Activated naive CD4-positive, alpha-beta T cell treated with anti-CD3 and anti-CD28 coated beads, Interleukin-2, amount 10 ng/mL, durations not matched to agents 7 days and 5 days (primary cell): Measurements from ENCODE around the gene IFRD2.
"Not testable (repeated sequence)": the region's sequence is repeated elsewhere in the genome, so short reads cannot be mapped to it uniquely, and the experiment has no call there.

Experiments
- CTCF ChIA-PET: fragments of 350-600 bp; sonication (Branson Sonifier 250); formaldehyde crosslinking; loops from one replicate; lab custom pipeline; 2021; ENCODE audit warnings: antibody characterized with exemption; lab: Charles Lee
- DNase-seq: peaks from one replicate; pipeline ENCODE4 v3.0.0-alpha.2; 2020
- H3K27ac Mint-ChIP-seq: one replicate; pipeline ENCODE4 v1.8.0; 2021; ENCODE audit warnings: mild to moderate bottlenecking, moderate library complexity, mixed read lengths
- H3K27me3 Mint-ChIP-seq: one replicate; pipeline ENCODE4 v1.8.0; 2021; ENCODE audit warnings: mild to moderate bottlenecking, mixed read lengths
- H3K36me3 Mint-ChIP-seq: one replicate; pipeline ENCODE4 v1.8.0; 2021; ENCODE audit warnings: mixed read lengths
- H3K4me1 Mint-ChIP-seq: one replicate; pipeline ENCODE4 v1.8.0; 2021; ENCODE audit warnings: mixed read lengths
- H3K4me3 Mint-ChIP-seq: one replicate; pipeline ENCODE4 v1.8.0; 2021; ENCODE audit warnings: mild to moderate bottlenecking, moderate library complexity, mixed read lengths
- H3K9me3 Mint-ChIP-seq: one replicate; pipeline ENCODE4 v1.8.0; 2021; ENCODE audit warnings: mixed read lengths

Gene IFRD2

GRCh38 chr3:50246517-50246954 lies 45.7 kb downstream of the IFRD2 start:
- DNase-seq = peak; percentile 90
- H3K4me1 Mint-ChIP-seq = peaks cover 79% of the 10 kb centered on the region
- H3K27me3 Mint-ChIP-seq = no peaks in the 10 kb centered on the region
- H3K27ac Mint-ChIP-seq = peak overlapping the region; percentile 93
- CTCF ChIA-PET = interaction anchor here (0.7 to 5.1 kb wide), 21 partner anchors 9 to 124 kb away, joined by 3 to 112 read pairs (median 6); partner anchors contain the start of genes GNAI2, LSMEM2 and SEMA3B
- H3K36me3 Mint-ChIP-seq = peaks cover 29% of the 10 kb centered on the region
- H3K4me3 Mint-ChIP-seq = peak overlapping the region; percentile 73
- H3K9me3 Mint-ChIP-seq = no peaks in the 10 kb centered on the region

- peaks cover 28% of the 10 kb centered on the region for H3K36me3 Mint-ChIP-seq
- peak; percentile 95 for DNase-seq
- peak overlapping the region; percentile 73 for H3K4me3 Mint-ChIP-seq
- peak overlapping the region; percentile 93 for H3K27ac Mint-ChIP-seq
- H3K4me1 Mint-ChIP-seq = peaks cover 81% of the 10 kb centered on the region
- H3K27me3 Mint-ChIP-seq = no peaks in the 10 kb centered on the region
- no peaks in the 10 kb centered on the region for H3K9me3 Mint-ChIP-seq
- CTCF ChIA-PET = interaction anchor here (0.7 to 5.1 kb wide), 21 partner anchors 10 to 124 kb away, joined by 3 to 112 read pairs (median 6); partner anchors contain the start of genes GNAI2, LSMEM2 and SEMA3B
Observed at GRCh38 chr3:50245831-50246516, 46.3 kb downstream of the IFRD2 start.

GRCh38 chr3:50245251-50245745 lies 46.9 kb downstream of the IFRD2 start:
- CTCF ChIA-PET = interaction anchor here (2.7 to 4.4 kb wide), 4 partner anchors 9 to 53 kb away, joined by 9 to 50 read pairs (median 18); partner anchors contain the start of gene GNAI2
- Mint-ChIP-seq H3K9me3 (no peaks in the 10 kb centered on the region), H3K27ac (peak overlapping the region; percentile 93), H3K4me3 (peak overlapping the region; percentile 73), H3K4me1 (peaks cover 85% of the 10 kb centered on the region), H3K36me3 (peaks cover 26% of the 10 kb centered on the region), H3K27me3 (no peaks in the 10 kb centered on the region)
- DNase-seq = no peak

GRCh38 chr3:50244813-50245212 lies 47.4 kb downstream of the IFRD2 start:
- peak overlapping the region; percentile 73 for H3K4me3 Mint-ChIP-seq
- peaks cover 86% of the 10 kb centered on the region for H3K4me1 Mint-ChIP-seq
- H3K36me3 Mint-ChIP-seq = peaks cover 27% of the 10 kb centered on the region

GRCh38 chr3:50243543-50243895 lies 48.7 kb downstream of the IFRD2 start:
- peaks cover 91% of the 10 kb centered on the region for H3K4me1 Mint-ChIP-seq
- H3K27ac Mint-ChIP-seq = peak overlapping the region; percentile 85
- CTCF ChIA-PET = interaction anchor here (0.7 to 4.4 kb wide), 6 partner anchors 10 to 49 kb away, joined by 3 to 24 read pairs (median 6); no protein-coding TSS in a partner anchor
- H3K4me3 Mint-ChIP-seq = no peak overlapping the region
- H3K36me3 Mint-ChIP-seq = peaks cover 38% of the 10 kb centered on the region
- DNase-seq = no peak
- H3K27me3 Mint-ChIP-seq = no peaks in the 10 kb centered on the region
- no peaks in the 10 kb centered on the region for H3K9me3 Mint-ChIP-seq

More at GRCh38 chr3:50244813-50245212, 47.4 kb downstream of the IFRD2 start:
- not testable (repeated sequence) for H3K27me3 Mint-ChIP-seq, DNase-seq, H3K9me3 Mint-ChIP-seq
- CTCF ChIA-PET = interaction anchor here (2.7 to 4.4 kb wide), 4 partner anchors 9 to 53 kb away, joined by 9 to 50 read pairs (median 18); partner anchors contain the start of gene GNAI2
- peak overlapping the region; percentile 93 for H3K27ac Mint-ChIP-seq

DNA sequence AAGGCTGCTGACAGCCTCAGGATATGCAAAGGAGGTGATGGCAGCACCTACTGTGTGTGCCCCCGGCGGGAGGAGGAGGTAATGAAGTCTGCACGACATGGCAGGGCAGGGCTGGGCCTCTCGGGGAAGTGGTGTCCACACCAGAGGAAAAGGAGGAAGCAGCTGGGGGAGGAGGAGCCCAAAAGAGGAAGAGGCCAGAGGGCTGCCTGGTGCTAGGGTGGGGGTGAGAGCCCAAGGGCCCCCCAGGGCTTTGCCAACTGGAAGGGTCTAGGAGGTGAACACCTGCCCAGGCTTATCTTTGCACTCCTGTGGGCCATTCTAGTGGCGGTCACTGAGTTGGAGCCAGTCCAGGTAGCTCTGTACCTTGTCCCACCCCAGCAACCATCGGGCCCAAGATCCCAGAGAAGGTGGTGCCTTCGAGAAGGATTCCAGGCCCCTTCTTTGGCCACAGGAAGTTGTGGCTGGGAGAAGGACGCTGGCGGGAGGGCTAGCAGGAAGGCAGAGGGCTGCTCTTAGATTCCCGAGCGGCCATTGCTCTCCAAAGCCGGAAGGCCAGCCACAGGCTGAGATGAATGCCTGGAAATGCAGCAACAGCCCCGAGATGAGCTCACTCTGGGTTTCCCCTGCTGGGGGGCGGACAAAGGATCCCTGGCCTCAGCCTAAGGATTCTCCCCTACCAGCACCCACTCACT lies 49.2 kb downstream of the IFRD2 start:
- no peaks in the 10 kb centered on the region for H3K9me3 Mint-ChIP-seq
- H3K27me3 Mint-ChIP-seq = no peaks in the 10 kb centered on the region
- CTCF ChIA-PET = interaction anchor here (0.7 to 4.4 kb wide), 6 partner anchors 9 to 48 kb away, joined by 3 to 24 read pairs (median 6); no protein-coding TSS in a partner anchor
- H3K27ac Mint-ChIP-seq = peak overlapping the region; percentile 90
- peaks cover 39% of the 10 kb centered on the region for H3K36me3 Mint-ChIP-seq
- peak overlapping the region; percentile 62 for H3K4me3 Mint-ChIP-seq
- H3K4me1 Mint-ChIP-seq = peaks cover 93% of the 10 kb centered on the region
- peak; percentile 47 for DNase-seq

DNA sequence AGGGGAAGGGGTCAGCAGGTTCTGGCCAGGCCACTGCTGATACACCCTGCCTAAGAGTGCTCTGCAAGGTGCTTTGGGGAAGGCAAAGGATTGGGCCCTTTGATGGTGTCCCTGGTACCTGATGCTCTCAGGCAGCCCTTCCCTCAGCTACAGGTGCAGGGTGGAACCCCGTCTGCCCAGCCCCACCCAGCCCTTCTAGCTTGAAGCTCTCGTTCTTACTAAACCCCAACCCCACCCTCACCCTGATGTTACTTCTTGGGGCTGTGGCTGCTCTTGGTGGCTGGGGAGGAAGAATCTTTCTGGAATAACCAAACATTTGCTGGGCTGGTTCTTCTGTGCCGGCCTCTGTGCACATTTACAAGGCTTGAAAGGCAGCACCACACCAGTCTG lies 49.9 kb downstream of the IFRD2 start:
- peak overlapping the region; percentile 90 for H3K27ac Mint-ChIP-seq
- peaks cover 45% of the 10 kb centered on the region for H3K36me3 Mint-ChIP-seq
- peaks cover 92% of the 10 kb centered on the region for H3K4me1 Mint-ChIP-seq
- CTCF ChIA-PET = interaction anchor here (1.2 to 4.4 kb wide), 3 partner anchors 14 to 17 kb away, joined by 3 to 24 read pairs (median 5); no protein-coding TSS in a partner anchor
- H3K4me3 Mint-ChIP-seq = peak overlapping the region; percentile 62
- H3K9me3 Mint-ChIP-seq = no peaks in the 10 kb centered on the region
- H3K27me3 Mint-ChIP-seq = no peaks in the 10 kb centered on the region
- DNase-seq = peak; percentile 47

DNA sequence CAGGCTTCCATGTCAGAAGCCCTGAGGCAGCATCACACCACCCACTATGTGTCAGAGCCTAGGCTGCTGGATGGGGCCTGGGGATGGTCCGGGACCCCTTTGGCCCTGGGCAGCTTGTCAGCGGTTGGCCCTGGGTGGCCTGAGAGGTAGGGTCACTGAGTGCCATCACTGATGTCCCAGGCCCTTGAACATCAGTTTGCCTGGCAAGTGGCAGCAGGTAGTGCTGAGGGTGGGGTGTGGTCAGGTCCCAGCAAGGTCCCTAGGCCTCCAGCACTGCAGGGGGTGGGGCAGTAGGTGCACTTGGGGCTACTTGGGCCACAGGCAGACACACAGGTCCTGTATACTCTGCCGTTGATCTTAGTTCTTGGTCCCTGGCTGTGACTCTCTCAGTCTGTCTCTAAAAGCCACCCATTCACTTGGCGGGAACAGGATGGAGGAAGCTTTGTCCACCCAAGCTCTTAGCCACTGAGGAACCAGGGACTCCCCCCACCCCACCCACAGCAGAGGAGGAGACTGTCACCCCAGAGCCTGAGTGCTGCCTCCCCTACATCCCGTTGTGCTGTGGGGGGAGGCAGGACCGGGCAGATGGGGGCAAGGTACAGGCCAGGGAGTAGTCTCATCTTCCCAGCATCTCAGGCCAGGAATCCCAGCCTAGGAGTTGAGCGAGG lies 50.4 kb downstream of the IFRD2 start:
- H3K27ac Mint-ChIP-seq = peak overlapping the region; percentile 90
- no peak for DNase-seq
- H3K36me3 Mint-ChIP-seq = peaks cover 49% of the 10 kb centered on the region

GRCh38 chr3:50241163-50241562 lies 51.1 kb downstream of the IFRD2 start:
- Mint-ChIP-seq H3K27me3 (no peaks in the 10 kb centered on the region), H3K4me3 (peak overlapping the region; percentile 55), H3K36me3 (peaks cover 49% of the 10 kb centered on the region), H3K4me1 (peaks cover 80% of the 10 kb centered on the region), H3K27ac (peak overlapping the region; percentile 90), H3K9me3 (no peaks in the 10 kb centered on the region)
- CTCF ChIA-PET = interaction anchor here (0.8 to 4.4 kb wide), 4 partner anchors 13 to 46 kb away, joined by 3 to 24 read pairs (median 4); no protein-coding TSS in a partner anchor
- no peak for DNase-seq

More for the DNA sequence above, 50.4 kb downstream of the IFRD2 start:
- Mint-ChIP-seq H3K4me1 (peaks cover 87% of the 10 kb centered on the region), H3K4me3 (peak overlapping the region; percentile 62), H3K9me3 (no peaks in the 10 kb centered on the region), H3K27me3 (no peaks in the 10 kb centered on the region)
- CTCF ChIA-PET = interaction anchor here (0.8 to 4.4 kb wide), 4 partner anchors 12 to 47 kb away, joined by 3 to 24 read pairs (median 4); no protein-coding TSS in a partner anchor

- Mint-ChIP-seq H3K27me3 (no peaks in the 10 kb centered on the region), H3K27ac (peak overlapping the region; percentile 98), H3K4me3 (peak overlapping the region; percentile 98), H3K36me3 (peaks cover 49% of the 10 kb centered on the region), H3K9me3 (no peaks in the 10 kb centered on the region), H3K4me1 (peaks cover 77% of the 10 kb centered on the region)
- CTCF ChIA-PET = interaction anchor here (0.8 kb wide), 1 partner anchor 9 kb away, joined by 3 read pairs; no protein-coding TSS in a partner anchor
- no peak for DNase-seq
Observed at GRCh38 chr3:50239649-50240048, 52.6 kb downstream of the IFRD2 start.

- Mint-ChIP-seq H3K36me3 (peaks cover 45% of the 10 kb centered on the region), H3K27ac (peak overlapping the region; percentile 98), H3K27me3 (no peaks in the 10 kb centered on the region), H3K9me3 (no peaks in the 10 kb centered on the region), H3K4me1 (peaks cover 73% of the 10 kb centered on the region), H3K4me3 (peak overlapping the region; percentile 98)
- no peak for DNase-seq
- CTCF ChIA-PET = interaction anchor here (6.3 kb wide), 1 partner anchor 8 kb away, joined by 50 read pairs; no protein-coding TSS in a partner anchor
Observed at GRCh38 chr3:50238549-50239026, 53.6 kb downstream of the IFRD2 start.

- peak overlapping the region; percentile 98 for H3K4me3 Mint-ChIP-seq
- H3K4me1 Mint-ChIP-seq = peaks cover 71% of the 10 kb centered on the region
- H3K27ac Mint-ChIP-seq = peak overlapping the region; percentile 98
- H3K9me3 Mint-ChIP-seq = no peaks in the 10 kb centered on the region
- CTCF ChIA-PET = interaction anchor here (0.6 to 6.3 kb wide), 2 partner anchors 9 to 17 kb away, joined by 3 to 50 read pairs; no protein-coding TSS in a partner anchor
- peaks cover 45% of the 10 kb centered on the region for H3K36me3 Mint-ChIP-seq
- DNase-seq = peak; percentile 95
- peaks cover 1% of the 10 kb centered on the region for H3K27me3 Mint-ChIP-seq
Observed at GRCh38 chr3:50237754-50238548, 54.3 kb downstream of the IFRD2 start.
